Measurements from ENCODE around the gene NPFFR1. TPM values are rescaled to one million over a fixed set of nuclear protein-coding genes. Genes with fewer than 3 reads are reported as not detected.

The NPFFR1 gene
- total and polyA plus RNA-seq, 2 experiments from 2014 or later = 0.03 to 0.05 TPM

DNA sequence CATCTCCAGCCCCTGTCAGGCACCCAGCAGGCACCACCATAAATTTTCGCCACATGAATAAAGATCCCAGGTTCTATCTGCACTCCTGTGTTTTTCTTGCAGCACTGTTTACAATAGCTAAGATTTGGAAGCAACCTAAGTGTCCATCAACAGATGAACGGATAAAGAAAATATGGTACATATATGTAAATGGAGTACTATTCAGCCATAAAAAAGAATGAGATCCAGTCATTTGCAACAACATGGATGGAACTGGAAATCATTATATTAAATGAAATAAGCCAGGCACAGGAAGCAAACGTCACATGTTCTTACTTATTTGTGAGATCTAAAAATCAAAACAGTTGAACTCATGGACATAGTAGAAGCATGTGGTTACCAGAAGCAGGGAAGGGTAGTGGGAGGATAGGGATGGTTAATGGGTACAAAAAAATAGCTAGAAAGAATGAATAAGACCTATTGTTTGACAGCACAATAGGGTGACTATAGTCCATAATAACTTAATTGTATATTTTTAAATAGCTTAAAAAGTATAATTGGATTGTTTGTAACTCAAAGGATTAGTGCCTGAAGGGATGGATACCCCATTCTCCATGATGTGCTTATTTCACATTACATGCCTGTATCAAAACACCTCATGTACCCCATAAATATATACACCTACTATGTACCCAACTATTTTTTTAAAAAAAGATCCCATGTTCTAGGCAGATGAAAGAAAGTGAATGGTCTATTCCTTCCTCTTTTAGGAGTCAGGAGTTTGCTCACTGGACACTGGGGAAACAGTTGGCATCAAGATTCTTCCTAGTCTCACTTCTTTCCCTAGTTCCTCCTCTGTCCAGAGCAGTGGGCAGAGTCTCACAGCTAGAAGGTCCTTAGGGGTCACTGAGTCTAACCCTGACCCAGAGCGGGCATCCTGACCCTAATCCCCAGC lies 1.0 kb upstream of the NPFFR1 start:
- ATAC-seq = no peak
- H3K9me2 ChIP-seq (ENCODE audit: insufficient read depth) = no peaks in the 10 kb centered on the region
- H3K4me2 ChIP-seq = peak overlapping the region; percentile 79; the same call in 1 of the 2 replicates
- no peaks in the 10 kb centered on the region for H3K9me3 Mint-ChIP-seq
- H3K4me3 ChIP-seq = peak overlapping the region; percentile 59; the same call in 1 of the 2 replicates
- no peak for DNase-seq (ENCODE audit: low spot score)
- peak overlapping the region; percentile 68 for H3K4me3 Mint-ChIP-seq
- peaks cover 47% of the 10 kb centered on the region for H3K27me3 ChIP-seq (ENCODE audit: insufficient read depth)
- H2AFZ ChIP-seq = no peak overlapping the region
- no peak overlapping the region for H3K27ac ChIP-seq (ENCODE audit: low read depth)
- no peaks in the 10 kb centered on the region; the same call in 1 of the 2 replicates for H3F3A ChIP-seq (replicated peaks; ENCODE audit: low read depth)
- no peaks in the 10 kb centered on the region for H3K79me2 ChIP-seq (replicated peaks; ENCODE audit: insufficient read depth)
- H4K20me1 ChIP-seq (replicated peaks; ENCODE audit: insufficient read depth) = peaks cover 5% of the 10 kb centered on the region; the same call in 1 of the 2 replicates
- H3K36me3 ChIP-seq (ENCODE audit: insufficient read depth) = no peaks in the 10 kb centered on the region
- H3K4me1 ChIP-seq (ENCODE audit: insufficient read depth) = no peaks in the 10 kb centered on the region; the same call in 1 of the 2 replicates
- H3K27me3 Mint-ChIP-seq (ENCODE audit: insufficient read depth, low read depth, poor library complexity) = peaks cover 21% of the 10 kb centered on the region
- no peak for TF ChIP-seq ZNF114 (CRISPR knock-in tag; IDR thresholded peaks at IDR 0.05)
- TF ChIP-seq JUNB (IDR thresholded peaks at IDR 0.05; ENCODE audit: unreplicated experiment) = no peak
- TF ChIP-seq ZNF331 (CRISPR knock-in tag; IDR thresholded peaks at IDR 0.05; ENCODE audit: low read depth) = no peak
- no peak for TF ChIP-seq CREB1 (CRISPR knock-in tag; IDR thresholded peaks at IDR 0.05; ENCODE audit: low read depth)
- TF ChIP-seq, protein P1, sequence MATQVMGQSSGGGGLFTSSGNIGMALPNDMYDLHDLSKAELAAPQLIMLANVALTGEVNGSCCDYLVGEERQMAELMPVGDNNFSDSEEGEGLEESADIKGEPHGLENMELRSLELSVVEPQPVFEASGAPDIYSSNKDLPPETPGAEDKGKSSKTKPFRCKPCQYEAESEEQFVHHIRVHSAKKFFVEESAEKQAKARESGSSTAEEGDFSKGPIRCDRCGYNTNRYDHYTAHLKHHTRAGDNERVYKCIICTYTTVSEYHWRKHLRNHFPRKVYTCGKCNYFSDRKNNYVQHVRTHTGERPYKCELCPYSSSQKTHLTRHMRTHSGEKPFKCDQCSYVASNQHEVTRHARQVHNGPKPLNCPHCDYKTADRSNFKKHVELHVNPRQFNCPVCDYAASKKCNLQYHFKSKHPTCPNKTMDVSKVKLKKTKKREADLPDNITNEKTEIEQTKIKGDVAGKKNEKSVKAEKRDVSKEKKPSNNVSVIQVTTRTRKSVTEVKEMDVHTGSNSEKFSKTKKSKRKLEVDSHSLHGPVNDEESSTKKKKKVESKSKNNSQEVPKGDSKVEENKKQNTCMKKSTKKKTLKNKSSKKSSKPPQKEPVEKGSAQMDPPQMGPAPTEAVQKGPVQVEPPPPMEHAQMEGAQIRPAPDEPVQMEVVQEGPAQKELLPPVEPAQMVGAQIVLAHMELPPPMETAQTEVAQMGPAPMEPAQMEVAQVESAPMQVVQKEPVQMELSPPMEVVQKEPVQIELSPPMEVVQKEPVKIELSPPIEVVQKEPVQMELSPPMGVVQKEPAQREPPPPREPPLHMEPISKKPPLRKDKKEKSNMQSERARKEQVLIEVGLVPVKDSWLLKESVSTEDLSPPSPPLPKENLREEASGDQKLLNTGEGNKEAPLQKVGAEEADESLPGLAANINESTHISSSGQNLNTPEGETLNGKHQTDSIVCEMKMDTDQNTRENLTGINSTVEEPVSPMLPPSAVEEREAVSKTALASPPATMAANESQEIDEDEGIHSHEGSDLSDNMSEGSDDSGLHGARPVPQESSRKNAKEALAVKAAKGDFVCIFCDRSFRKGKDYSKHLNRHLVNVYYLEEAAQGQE (IDR thresholded peaks at IDR 0.05; ENCODE audit: unreplicated experiment) = no peak
- TF ChIP-seq EZH2 (IDR thresholded peaks at IDR 0.05; ENCODE audit: low read depth, unreplicated experiment) = no peak
- TF ChIP-seq, protein P2, sequence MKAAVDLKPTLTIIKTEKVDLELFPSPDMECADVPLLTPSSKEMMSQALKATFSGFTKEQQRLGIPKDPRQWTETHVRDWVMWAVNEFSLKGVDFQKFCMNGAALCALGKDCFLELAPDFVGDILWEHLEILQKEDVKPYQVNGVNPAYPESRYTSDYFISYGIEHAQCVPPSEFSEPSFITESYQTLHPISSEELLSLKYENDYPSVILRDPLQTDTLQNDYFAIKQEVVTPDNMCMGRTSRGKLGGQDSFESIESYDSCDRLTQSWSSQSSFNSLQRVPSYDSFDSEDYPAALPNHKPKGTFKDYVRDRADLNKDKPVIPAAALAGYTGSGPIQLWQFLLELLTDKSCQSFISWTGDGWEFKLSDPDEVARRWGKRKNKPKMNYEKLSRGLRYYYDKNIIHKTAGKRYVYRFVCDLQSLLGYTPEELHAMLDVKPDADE (IDR thresholded peaks at IDR 0.05) = no peak
- TF ChIP-seq POLR2AphosphoS5 (IDR thresholded peaks at IDR 0.05; ENCODE audit: low read depth) = no peak
- no peak overlapping the region for H3K27ac Mint-ChIP-seq
- no peaks in the 10 kb centered on the region; the same call in 2 of the 3 replicates for H3K36me3 Mint-ChIP-seq (ENCODE audit: low read depth)
- no peaks in the 10 kb centered on the region; the same call in 2 of the 3 replicates for H3K4me1 Mint-ChIP-seq

DNA sequence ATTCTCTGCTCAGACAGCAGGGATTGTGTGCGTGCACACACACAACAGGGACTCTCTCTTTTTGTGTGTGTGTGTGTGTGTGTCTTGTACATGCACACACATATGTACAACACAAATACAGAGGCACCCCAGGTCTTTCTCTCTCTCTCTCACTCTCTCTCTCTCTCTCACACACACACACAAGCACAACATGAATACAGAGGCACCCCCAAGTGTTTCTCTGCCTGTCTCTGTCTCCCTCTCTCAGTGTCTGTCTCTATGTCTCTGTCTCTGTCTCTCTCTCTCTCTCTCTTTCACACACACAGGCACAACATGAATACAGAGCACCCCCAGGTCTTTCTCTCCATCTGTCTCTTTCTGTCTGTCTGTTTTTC lies 746 bp downstream of the NPFFR1 start:
- DNase-seq (ENCODE audit: low spot score) (no peak), ATAC-seq (no peak)
- Mint-ChIP-seq H3K4me1 (no peaks in the 10 kb centered on the region; the same call in 2 of the 3 replicates), H3K27me3 (ENCODE audit: insufficient read depth, low read depth, poor library complexity) (peaks cover 21% of the 10 kb centered on the region), H3K4me3 (peak overlapping the region; percentile 52), H3K27ac (no peak overlapping the region), H3K36me3 (ENCODE audit: low read depth) (no peaks in the 10 kb centered on the region), H3K9me3 (no peaks in the 10 kb centered on the region)
- Histone ChIP-seq H3K4me3 (peak overlapping the region; percentile 59), H3K27me3 (ENCODE audit: insufficient read depth) (peaks cover 47% of the 10 kb centered on the region), H3K27ac (ENCODE audit: low read depth) (no peak overlapping the region), H4K20me1 (replicated peaks; ENCODE audit: insufficient read depth) (peaks cover 5% of the 10 kb centered on the region; the same call in 1 of the 2 replicates), H3K4me1 (ENCODE audit: insufficient read depth) (no peaks in the 10 kb centered on the region; the same call in 1 of the 2 replicates), H3K4me2 (peak overlapping the region; percentile 79), H3K79me2 (replicated peaks; ENCODE audit: insufficient read depth) (no peaks in the 10 kb centered on the region), H3K9me2 (ENCODE audit: insufficient read depth) (no peaks in the 10 kb centered on the region), H3F3A (replicated peaks; ENCODE audit: low read depth) (no peaks in the 10 kb centered on the region; the same call in 1 of the 2 replicates), H2AFZ (peak overlapping the region; percentile 98), H3K36me3 (ENCODE audit: insufficient read depth) (no peaks in the 10 kb centered on the region)
- TF ChIP-seq, protein P1 (IDR thresholded peaks at IDR 0.05; ENCODE audit: unreplicated experiment) = no peak
- TF ChIP-seq CREB1 (CRISPR knock-in tag; IDR thresholded peaks at IDR 0.05; ENCODE audit: low read depth) = no peak
- TF ChIP-seq POLR2AphosphoS5 (IDR thresholded peaks at IDR 0.05; ENCODE audit: low read depth) = no peak
- TF ChIP-seq, protein P2 (IDR thresholded peaks at IDR 0.05) = no peak
- TF ChIP-seq, protein P3, sequence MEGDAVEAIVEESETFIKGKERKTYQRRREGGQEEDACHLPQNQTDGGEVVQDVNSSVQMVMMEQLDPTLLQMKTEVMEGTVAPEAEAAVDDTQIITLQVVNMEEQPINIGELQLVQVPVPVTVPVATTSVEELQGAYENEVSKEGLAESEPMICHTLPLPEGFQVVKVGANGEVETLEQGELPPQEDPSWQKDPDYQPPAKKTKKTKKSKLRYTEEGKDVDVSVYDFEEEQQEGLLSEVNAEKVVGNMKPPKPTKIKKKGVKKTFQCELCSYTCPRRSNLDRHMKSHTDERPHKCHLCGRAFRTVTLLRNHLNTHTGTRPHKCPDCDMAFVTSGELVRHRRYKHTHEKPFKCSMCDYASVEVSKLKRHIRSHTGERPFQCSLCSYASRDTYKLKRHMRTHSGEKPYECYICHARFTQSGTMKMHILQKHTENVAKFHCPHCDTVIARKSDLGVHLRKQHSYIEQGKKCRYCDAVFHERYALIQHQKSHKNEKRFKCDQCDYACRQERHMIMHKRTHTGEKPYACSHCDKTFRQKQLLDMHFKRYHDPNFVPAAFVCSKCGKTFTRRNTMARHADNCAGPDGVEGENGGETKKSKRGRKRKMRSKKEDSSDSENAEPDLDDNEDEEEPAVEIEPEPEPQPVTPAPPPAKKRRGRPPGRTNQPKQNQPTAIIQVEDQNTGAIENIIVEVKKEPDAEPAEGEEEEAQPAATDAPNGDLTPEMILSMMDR (conservative IDR thresholded peaks at IDR 0.05; ENCODE audit: low read depth in 2 of 2) = no peak
- TF ChIP-seq EZH2 (IDR thresholded peaks at IDR 0.05; ENCODE audit: low read depth, unreplicated experiment) = no peak
- no peak for TF ChIP-seq STAT1 (IDR thresholded peaks at IDR 0.05; ENCODE audit: unreplicated experiment)
- no peak for TF ChIP-seq JUNB (IDR thresholded peaks at IDR 0.05; ENCODE audit: unreplicated experiment)
